Measurements from ENCODE around the gene OSBP2.
"Not testable (repeated sequence)": the region's sequence is repeated elsewhere in the genome, so short reads cannot be mapped to it uniquely, and the experiment has no call there.

Gene OSBP2

GRCh38 chr22:30774566-30774965 is 79.9 kb downstream of the OSBP2 start:
- Histone ChIP-seq H3K4me1 (ENCODE audit: control insufficient read depth in 5 of 5, insufficient read depth in 5 of 5, low read length in 5 of 5) (no peaks in the 10 kb centered on the region), H3K36me3 (ENCODE audit: control insufficient read depth in 5 of 5, insufficient read depth in 5 of 5, low read length in 5 of 5) (no peaks in the 10 kb centered on the region), H3K4me3 (ENCODE audit: low read depth in 1 of 5, low read length in 5 of 5) (no peak overlapping the region), H3K9ac (ENCODE audit: low read length in 5 of 5) (no peak overlapping the region), H3K27ac (ENCODE audit: low read depth, low read length) (no peak overlapping the region), H3K9me3 (ENCODE audit: control insufficient read depth in 5 of 5, low read length in 5 of 5) (no peaks in the 10 kb centered on the region), H3K27me3 (ENCODE audit: control insufficient read depth in 5 of 5, insufficient read depth in 4 of 5, low read length in 5 of 5) (peaks cover 0 to 6% (median 0%) of the 10 kb centered on the region in 5 donors)

- H3K4me3 ChIP-seq (ENCODE audit: low read depth in 1 of 5, low read length in 5 of 5) = no peak overlapping the region
- no peak overlapping the region for H3K27ac ChIP-seq (ENCODE audit: low read depth, low read length)
- H3K27me3 ChIP-seq (ENCODE audit: control insufficient read depth in 5 of 5, insufficient read depth in 4 of 5, low read length in 5 of 5) = peaks cover 0 to 6% (median 0%) of the 10 kb centered on the region in 5 donors
- H3K9ac ChIP-seq (ENCODE audit: low read length in 5 of 5) = no peak overlapping the region
- no peaks in the 10 kb centered on the region for H3K4me1 ChIP-seq (ENCODE audit: control insufficient read depth in 5 of 5, insufficient read depth in 5 of 5, low read length in 5 of 5)
- H3K9me3 ChIP-seq (ENCODE audit: control insufficient read depth in 5 of 5, low read length in 5 of 5) = no peaks in the 10 kb centered on the region
- no peaks in the 10 kb centered on the region for H3K36me3 ChIP-seq (ENCODE audit: control insufficient read depth in 5 of 5, insufficient read depth in 5 of 5, low read length in 5 of 5)
Observed at GRCh38 chr22:30776476-30776875, 81.8 kb downstream of the OSBP2 start.

- H3K4me1 ChIP-seq (ENCODE audit: control insufficient read depth in 5 of 5, insufficient read depth in 5 of 5, low read length in 5 of 5); H3K9ac ChIP-seq (ENCODE audit: low read length in 5 of 5); H3K4me3 ChIP-seq (ENCODE audit: low read depth in 1 of 5, low read length in 5 of 5); H3K27me3 ChIP-seq (ENCODE audit: control insufficient read depth in 5 of 5, insufficient read depth in 4 of 5, low read length in 5 of 5); H3K36me3 ChIP-seq (ENCODE audit: control insufficient read depth in 5 of 5, insufficient read depth in 5 of 5, low read length in 5 of 5); H3K27ac ChIP-seq (ENCODE audit: low read depth, low read length); H3K9me3 ChIP-seq (ENCODE audit: control insufficient read depth in 5 of 5, low read length in 5 of 5): not testable (repeated sequence)
Observed at GRCh38 chr22:30777146-30777545, 82.5 kb downstream of the OSBP2 start.

GRCh38 chr22:30777587-30777986 is 82.9 kb downstream of the OSBP2 start:
- Histone ChIP-seq H3K9me3 (ENCODE audit: control insufficient read depth in 5 of 5, low read length in 5 of 5) (no peaks in the 10 kb centered on the region), H3K36me3 (ENCODE audit: control insufficient read depth in 5 of 5, insufficient read depth in 5 of 5, low read length in 5 of 5) (no peaks in the 10 kb centered on the region), H3K4me1 (ENCODE audit: control insufficient read depth in 5 of 5, insufficient read depth in 5 of 5, low read length in 5 of 5) (no peaks in the 10 kb centered on the region), H3K4me3 (ENCODE audit: low read depth in 1 of 5, low read length in 5 of 5) (no peak overlapping the region), H3K27ac (ENCODE audit: low read depth, low read length) (no peak overlapping the region), H3K9ac (ENCODE audit: low read length in 5 of 5) (no peak overlapping the region), H3K27me3 (ENCODE audit: control insufficient read depth in 5 of 5, insufficient read depth in 4 of 5, low read length in 5 of 5) (peaks cover 0 to 6% (median 0%) of the 10 kb centered on the region in 5 donors)

GRCh38 chr22:30778261-30778660 is 83.6 kb downstream of the OSBP2 start:
- H3K9ac ChIP-seq (ENCODE audit: low read length in 5 of 5) = no peak overlapping the region
- H3K36me3 ChIP-seq (ENCODE audit: control insufficient read depth in 5 of 5, insufficient read depth in 5 of 5, low read length in 5 of 5) = no peaks in the 10 kb centered on the region
- no peak overlapping the region for H3K4me3 ChIP-seq (ENCODE audit: low read depth in 1 of 5, low read length in 5 of 5)
- no peaks in the 10 kb centered on the region for H3K9me3 ChIP-seq (ENCODE audit: control insufficient read depth in 5 of 5, low read length in 5 of 5)
- no peak overlapping the region for H3K27ac ChIP-seq (ENCODE audit: low read depth, low read length)
- no peaks in the 10 kb centered on the region for H3K4me1 ChIP-seq (ENCODE audit: control insufficient read depth in 5 of 5, insufficient read depth in 5 of 5, low read length in 5 of 5)
- H3K27me3 ChIP-seq (ENCODE audit: control insufficient read depth in 5 of 5, insufficient read depth in 4 of 5, low read length in 5 of 5) = peaks cover 0 to 6% (median 0%) of the 10 kb centered on the region in 5 donors

GRCh38 chr22:30780026-30780425 is 85.4 kb downstream of the OSBP2 start:
- H3K4me1 ChIP-seq (ENCODE audit: control insufficient read depth in 5 of 5, insufficient read depth in 5 of 5, low read length in 5 of 5) = no peaks in the 10 kb centered on the region
- no peak overlapping the region for H3K4me3 ChIP-seq (ENCODE audit: low read depth in 1 of 5, low read length in 5 of 5)
- H3K27me3 ChIP-seq (ENCODE audit: control insufficient read depth in 5 of 5, insufficient read depth in 4 of 5, low read length in 5 of 5) = peaks cover 0 to 3% (median 0%) of the 10 kb centered on the region in 5 donors
- no peaks in the 10 kb centered on the region for H3K36me3 ChIP-seq (ENCODE audit: control insufficient read depth in 5 of 5, insufficient read depth in 5 of 5, low read length in 5 of 5)
- no peaks in the 10 kb centered on the region for H3K9me3 ChIP-seq (ENCODE audit: control insufficient read depth in 5 of 5, low read length in 5 of 5)
- H3K27ac ChIP-seq (ENCODE audit: low read depth, low read length) = no peak overlapping the region
- no peak overlapping the region for H3K9ac ChIP-seq (ENCODE audit: low read length in 5 of 5)

- Histone ChIP-seq H3K9ac (ENCODE audit: low read length in 5 of 5) (no peak overlapping the region), H3K27me3 (ENCODE audit: control insufficient read depth in 5 of 5, insufficient read depth in 4 of 5, low read length in 5 of 5) (peaks cover 0 to 3% (median 0%) of the 10 kb centered on the region in 5 donors), H3K27ac (ENCODE audit: low read depth, low read length) (no peak overlapping the region), H3K9me3 (ENCODE audit: control insufficient read depth in 5 of 5, low read length in 5 of 5) (no peaks in the 10 kb centered on the region), H3K4me1 (ENCODE audit: control insufficient read depth in 5 of 5, insufficient read depth in 5 of 5, low read length in 5 of 5) (no peaks in the 10 kb centered on the region), H3K4me3 (ENCODE audit: low read depth in 1 of 5, low read length in 5 of 5) (no peak overlapping the region), H3K36me3 (ENCODE audit: control insufficient read depth in 5 of 5, insufficient read depth in 5 of 5, low read length in 5 of 5) (no peaks in the 10 kb centered on the region)
Observed at GRCh38 chr22:30781271-30781875, 86.7 kb downstream of the OSBP2 start.

GRCh38 chr22:30782613-30783012 is 87.9 kb downstream of the OSBP2 start:
- Histone ChIP-seq H3K4me3 (ENCODE audit: low read depth in 1 of 5, low read length in 5 of 5) (no peak overlapping the region), H3K9me3 (ENCODE audit: control insufficient read depth in 5 of 5, low read length in 5 of 5) (no peaks in the 10 kb centered on the region), H3K36me3 (ENCODE audit: control insufficient read depth in 5 of 5, insufficient read depth in 5 of 5, low read length in 5 of 5) (no peaks in the 10 kb centered on the region), H3K27ac (ENCODE audit: low read depth, low read length) (no peak overlapping the region), H3K4me1 (ENCODE audit: control insufficient read depth in 5 of 5, insufficient read depth in 5 of 5, low read length in 5 of 5) (no peaks in the 10 kb centered on the region), H3K9ac (ENCODE audit: low read length in 5 of 5) (no peak overlapping the region), H3K27me3 (ENCODE audit: control insufficient read depth in 5 of 5, insufficient read depth in 4 of 5, low read length in 5 of 5) (peaks cover 0 to 3% (median 0%) of the 10 kb centered on the region in 5 donors)

- Histone ChIP-seq H3K4me1 (ENCODE audit: control insufficient read depth in 5 of 5, insufficient read depth in 5 of 5, low read length in 5 of 5) (no peaks in the 10 kb centered on the region), H3K27me3 (ENCODE audit: control insufficient read depth in 5 of 5, insufficient read depth in 4 of 5, low read length in 5 of 5) (peaks cover 0 to 3% (median 0%) of the 10 kb centered on the region in 5 donors), H3K27ac (ENCODE audit: low read depth, low read length) (no peak overlapping the region), H3K4me3 (ENCODE audit: low read depth in 1 of 5, low read length in 5 of 5) (no peak overlapping the region), H3K36me3 (ENCODE audit: control insufficient read depth in 5 of 5, insufficient read depth in 5 of 5, low read length in 5 of 5) (no peaks in the 10 kb centered on the region), H3K9me3 (ENCODE audit: control insufficient read depth in 5 of 5, low read length in 5 of 5) (no peaks in the 10 kb centered on the region), H3K9ac (ENCODE audit: low read length in 5 of 5) (no peak overlapping the region)
Observed at GRCh38 chr22:30783021-30783420, 88.3 kb downstream of the OSBP2 start.

GRCh38 chr22:30785527-30785926 is 90.9 kb downstream of the OSBP2 start:
- Histone ChIP-seq H3K4me1 (ENCODE audit: control insufficient read depth in 5 of 5, insufficient read depth in 5 of 5, low read length in 5 of 5) (no peaks in the 10 kb centered on the region), H3K27ac (ENCODE audit: low read depth, low read length) (no peak overlapping the region), H3K9ac (ENCODE audit: low read length in 5 of 5) (no peak overlapping the region), H3K4me3 (ENCODE audit: low read depth in 1 of 5, low read length in 5 of 5) (no peak overlapping the region), H3K27me3 (ENCODE audit: control insufficient read depth in 5 of 5, insufficient read depth in 4 of 5, low read length in 5 of 5) (peaks cover 0 to 3% (median 0%) of the 10 kb centered on the region in 5 donors), H3K36me3 (ENCODE audit: control insufficient read depth in 5 of 5, insufficient read depth in 5 of 5, low read length in 5 of 5) (no peaks in the 10 kb centered on the region), H3K9me3 (ENCODE audit: control insufficient read depth in 5 of 5, low read length in 5 of 5) (no peaks in the 10 kb centered on the region)
